WI38 (cell line): ENCODE results near the gene SLC9A4.

ENCODE experiments used
- H3K4me3 ChIP-seq: 2 replicates; pipeline ENCODE4 v1.5.1; 2011; ENCODE audit warnings: low read depth, mild to moderate bottlenecking, control low read depth, low read length
- CTCF ChIP-seq: IDR thresholded peaks from 2 replicates; pipeline ENCODE4 v1.5.1; 2012; ENCODE audit warnings: low read depth, mild to moderate bottlenecking, control low read depth, low read length

SLC9A4 gene

GRCh38 chr2:102486941-102487702 is 14.1 kb downstream of the SLC9A4 start:
- no peak overlapping the region for H3K4me3 ChIP-seq
- no peak for TF ChIP-seq CTCF

GRCh38 chr2:102487761-102488462 is 14.9 kb downstream of the SLC9A4 start:
- no peak for TF ChIP-seq CTCF
- H3K4me3 ChIP-seq: no peak overlapping the region

GRCh38 chr2:102489646-102490045 is 16.6 kb downstream of the SLC9A4 start:
- no peak for TF ChIP-seq CTCF
- no peak overlapping the region for H3K4me3 ChIP-seq

- no peak overlapping the region for H3K4me3 ChIP-seq
- TF ChIP-seq CTCF: no peak
These were observed 19.0 kb downstream of the SLC9A4 start for GRCh38 chr2:102492006-102492405.

GRCh38 chr2:102494570-102494969 is 21.5 kb downstream of the SLC9A4 start:
- TF ChIP-seq CTCF: no peak
- H3K4me3 ChIP-seq: no peak overlapping the region

GRCh38 chr2:102498414-102498813 is 25.4 kb downstream of the SLC9A4 start:
- H3K4me3 ChIP-seq: no peak overlapping the region
- TF ChIP-seq CTCF: no peak

- no peak overlapping the region for H3K4me3 ChIP-seq
- TF ChIP-seq CTCF: no peak
These were observed 26.5 kb downstream of the SLC9A4 start for GRCh38 chr2:102499558-102499957.
